Glomerular endothelial cell (primary cell): ENCODE measurements around the gene DCDC2B. TPM values are rescaled to one million over a fixed set of nuclear protein-coding genes. Genes with fewer than 3 reads are reported as not detected.
"Not testable (repeated sequence)": the region's sequence is repeated elsewhere in the genome, so short reads cannot be mapped to it uniquely, and the experiment has no call there.

Experiments
- DNase-seq: peaks from one replicate; pipeline ENCODE4 v3.0.0-alpha.2; 2011; ENCODE audit warnings: low read depth, low spot score; ENCODE audit errors: extremely low read depth
- total RNA-seq: library from RNA; depleted of rRNA; stranded (reverse); fragments of >200 nt; gene quantifications from 2 replicates; pipeline ENCODE4 v1.2.3, GENCODE V29; 2015

DCDC2B gene
- not detected in 2 replicates for total RNA-seq

- no peak for DNase-seq
Measured at GRCh38 chr1:32208891-32209328, at the start of gene DCDC2B. Gene DCDC2B (plus strand): TSS chr1:32209089. CDS start chr1:32209094, 5 bp downstream.

- no peak for DNase-seq
Measured at GRCh38 chr1:32159189-32159588, 49.7 kb upstream of the DCDC2B start.

- DNase-seq, result no peak
Measured at GRCh38 chr1:32163405-32163804, 45.5 kb upstream of the DCDC2B start.

DNA sequence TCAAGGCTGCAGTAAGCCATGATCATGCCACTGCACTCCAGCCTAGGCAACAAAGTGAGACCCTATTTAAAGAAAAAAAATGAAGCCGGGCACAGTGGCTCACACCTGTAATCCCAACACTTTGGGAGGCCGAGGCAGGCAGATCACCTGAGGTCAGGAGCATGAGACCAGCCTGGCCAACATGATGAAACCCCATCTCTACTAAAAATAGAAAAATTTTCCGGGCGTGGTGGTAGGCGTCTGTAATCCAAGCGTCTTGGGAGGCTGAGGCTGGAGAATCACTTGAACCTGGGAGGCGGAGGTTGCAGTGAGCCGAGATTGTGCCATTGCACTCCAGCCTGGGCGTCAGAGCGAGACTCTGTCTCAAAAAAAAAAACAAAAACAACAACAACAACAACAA is 43.3 kb upstream of the DCDC2B start:
- DNase-seq, result not testable (repeated sequence)

DNA sequence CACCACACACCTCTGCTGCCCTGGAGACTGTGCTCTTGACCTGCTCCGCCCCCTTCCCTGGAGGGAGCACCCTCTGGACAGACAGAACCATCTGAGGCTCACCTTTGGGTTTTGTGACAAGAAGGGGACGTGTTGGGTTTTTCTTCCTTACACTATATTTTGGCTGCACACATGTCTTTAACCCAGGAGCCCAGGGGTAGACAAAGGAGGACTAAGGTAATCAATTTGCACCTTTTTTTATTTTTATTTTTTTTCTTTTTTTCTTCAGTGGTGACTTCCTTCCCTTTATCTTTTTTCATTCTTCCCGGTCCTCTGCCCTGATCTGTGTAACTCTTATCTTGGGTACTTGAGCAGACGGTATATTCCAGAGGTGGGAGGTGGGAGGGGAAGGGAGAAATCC is 37.9 kb upstream of the DCDC2B start:
- DNase-seq, result no peak

DNA sequence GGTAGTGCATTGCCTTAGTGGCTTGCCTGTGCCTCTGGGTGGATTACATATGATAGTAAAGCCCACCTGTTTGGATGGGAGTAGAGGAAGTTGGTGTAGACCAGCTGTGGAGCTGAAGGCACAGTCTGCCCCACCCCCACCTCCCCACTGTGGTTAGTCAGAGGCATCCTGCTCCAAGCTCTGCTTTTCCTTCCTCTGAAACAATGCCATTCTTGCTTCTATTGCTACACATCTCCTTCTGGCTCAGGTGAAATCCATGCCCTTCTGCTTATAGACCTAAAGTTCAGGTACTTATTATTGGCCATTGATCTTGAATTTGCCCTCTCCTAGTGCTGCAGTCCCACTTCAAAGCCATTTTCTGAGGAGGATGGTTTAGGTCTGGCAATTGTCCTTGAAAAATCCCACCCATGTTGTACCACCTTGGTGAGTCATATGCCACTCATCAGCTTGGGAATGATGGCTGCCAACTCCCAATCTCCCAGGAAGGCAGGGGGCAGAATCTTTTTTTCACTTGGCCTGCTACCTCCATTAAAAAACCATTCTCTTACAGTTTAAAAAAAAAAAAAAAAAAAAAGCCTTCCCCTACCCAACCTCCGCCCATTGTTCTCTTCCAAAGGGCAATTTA is 36.2 kb upstream of the DCDC2B start:
- no peak for DNase-seq

GRCh38 chr1:32178380-32179192 is 30.3 kb upstream of the DCDC2B start:
- no peak for DNase-seq

GRCh38 chr1:32179193-32179442 is 29.8 kb upstream of the DCDC2B start:
- no peak for DNase-seq

- no peak for DNase-seq
Measured at GRCh38 chr1:32179443-32180185, 29.3 kb upstream of the DCDC2B start, which contains the start of gene TXLNA. Gene TXLNA (plus strand): TSS chr1:32179675. CDS start chr1:32180346, 671 bp downstream.

GRCh38 chr1:32180186-32181060 is 28.5 kb upstream of the DCDC2B start:
- DNase-seq, result no peak

DNA sequence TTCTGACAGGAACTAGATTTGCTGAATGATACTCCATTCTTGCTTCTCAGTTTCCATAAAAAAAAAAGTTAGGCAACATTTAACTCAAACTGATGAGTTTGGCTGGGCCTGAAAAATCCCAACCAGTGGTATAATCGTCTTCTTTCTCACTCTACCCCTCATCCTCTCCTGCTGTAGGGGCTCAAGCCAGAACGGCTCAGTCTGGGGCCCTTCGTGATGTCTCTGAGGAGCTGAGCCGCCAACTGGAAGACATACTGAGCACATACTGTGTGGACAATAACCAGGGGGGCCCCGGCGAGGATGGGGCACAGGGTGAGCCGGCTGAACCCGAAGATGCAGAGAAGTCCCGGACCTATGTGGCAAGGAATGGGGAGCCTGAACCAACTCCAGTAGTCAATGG is 27.8 kb upstream of the DCDC2B start:
- no peak for DNase-seq

DNA sequence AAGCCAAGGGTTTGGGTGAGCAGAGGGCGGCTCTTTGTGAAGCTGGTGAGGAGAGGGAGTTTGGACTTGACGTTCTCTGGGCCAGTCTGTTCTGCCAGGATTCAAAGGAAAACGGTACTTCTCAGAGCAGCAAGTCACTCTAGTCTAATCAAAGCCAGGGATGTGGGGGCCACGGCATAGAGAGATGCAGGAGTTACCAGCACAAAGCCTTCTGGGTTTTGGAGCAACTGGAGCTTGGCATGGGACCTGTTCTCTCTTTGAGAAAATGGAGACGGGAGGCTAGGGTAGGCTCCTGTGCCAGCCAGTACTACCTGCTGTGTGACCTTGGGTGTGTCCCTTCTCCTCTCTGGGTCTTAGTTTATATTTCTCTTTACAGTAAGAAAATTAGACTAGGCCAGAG is 27.3 kb upstream of the DCDC2B start:
- DNase-seq, result no peak

DNA sequence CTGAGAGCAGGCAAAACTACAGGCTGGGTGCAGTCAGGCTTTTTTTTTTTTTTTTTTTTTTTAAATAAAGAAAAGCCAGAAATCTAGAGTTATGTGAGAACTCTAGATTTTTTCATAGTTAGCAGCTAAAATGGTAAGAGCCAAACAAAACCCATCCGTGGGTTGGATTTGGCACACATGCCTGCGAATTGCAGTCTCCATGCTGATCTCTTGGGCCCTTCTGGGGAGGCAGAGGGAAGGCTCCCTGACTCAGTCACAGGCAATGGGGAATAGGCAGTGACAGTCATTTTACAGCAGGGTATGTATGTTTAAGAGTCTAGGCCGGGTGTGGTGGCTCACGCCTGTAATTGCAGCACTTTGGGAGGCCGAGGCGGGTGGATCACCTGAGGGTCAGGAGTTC is 26.8 kb upstream of the DCDC2B start:
- DNase-seq, result no peak

- no peak for DNase-seq
Measured at GRCh38 chr1:32184650-32185049, 24.2 kb upstream of the DCDC2B start.

GRCh38 chr1:32186077-32186476 is 22.8 kb upstream of the DCDC2B start:
- no peak for DNase-seq

GRCh38 chr1:32186491-32186890 is 22.4 kb upstream of the DCDC2B start:
- DNase-seq, result no peak

- no peak for DNase-seq
Measured at GRCh38 chr1:32187850-32188249, 21.0 kb upstream of the DCDC2B start.

DNA sequence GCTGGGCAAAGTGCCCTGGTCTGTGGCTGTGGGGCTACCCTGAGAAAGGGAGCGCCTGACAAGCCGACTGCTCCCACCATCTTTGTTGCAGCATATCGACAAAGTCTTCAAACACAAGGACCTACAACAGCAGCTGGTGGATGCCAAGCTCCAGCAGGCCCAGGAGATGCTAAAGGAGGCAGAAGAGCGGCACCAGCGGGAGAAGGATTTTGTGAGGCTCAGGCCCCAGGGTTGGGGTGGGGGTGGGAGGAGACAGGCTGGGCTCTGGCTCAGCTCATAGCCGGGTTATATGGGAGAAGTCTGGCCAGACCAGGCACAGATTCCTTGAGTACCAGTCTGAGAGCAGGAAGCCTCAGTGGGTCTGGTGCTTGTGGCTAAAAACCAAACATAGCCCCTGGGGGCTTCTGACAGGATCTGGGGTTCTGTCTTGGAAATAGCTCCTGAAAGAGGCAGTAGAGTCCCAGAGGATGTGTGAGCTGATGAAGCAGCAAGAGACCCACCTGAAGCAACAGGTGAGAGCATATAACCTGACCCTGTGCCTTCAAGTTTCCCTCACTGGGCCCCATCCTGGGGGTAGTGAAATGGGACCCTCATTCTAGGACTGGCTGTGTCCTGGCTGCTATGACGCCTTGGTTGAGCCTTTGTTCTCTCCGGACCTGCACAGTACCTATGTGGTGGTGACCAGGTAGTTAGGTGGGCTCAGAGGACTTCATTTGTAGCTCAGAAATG is 16.5 kb upstream of the DCDC2B start:
- no peak for DNase-seq

- DNase-seq, result no peak
Measured at GRCh38 chr1:32194984-32195383, 13.9 kb upstream of the DCDC2B start.

- no peak for DNase-seq
Measured at GRCh38 chr1:32195531-32195930, 13.4 kb upstream of the DCDC2B start.
